Mesothelial cell of epicardium (in vitro differentiated cells): ENCODE data around the gene AHCYL1. TPM values are rescaled to one million over a fixed set of nuclear protein-coding genes. Genes with fewer than 3 reads are reported as not detected.

Experiments used
- total RNA-seq: library from RNA; stranded (reverse); gene quantifications from 3 replicates; pipeline ENCODE4 v1.2.1, GENCODE V29; 2021

Gene AHCYL1
- total RNA-seq, 1 donor from 2014 or later, result 98.7 TPM

Other genes with a start within 250 kb of the AHCYL1 start
- 49.7 to 57.9 TPM (median 55.2 TPM) in 3 replicates for gene GSTM3, start 243.7 kb upstream of the AHCYL1 start, total RNA-seq
- gene EPS8L3, start 220.8 kb upstream of the AHCYL1 start, total RNA-seq, result 0.13 to 0.34 TPM in 2 of 3 replicates, not detected in the other
- 27.1 to 28.9 TPM (median 27.4 TPM) in 3 replicates for gene CSF1, start 73.9 kb upstream of the AHCYL1 start, total RNA-seq
- 93.8 to 99.2 TPM (median 96.0 TPM) in 3 replicates for gene STRIP1, start 49.9 kb downstream of the AHCYL1 start, total RNA-seq
- gene ALX3, start 85.9 kb downstream of the AHCYL1 start, total RNA-seq, result 127 to 136 TPM (median 132 TPM) in 3 replicates
- gene UBL4B, start 127.7 kb downstream of the AHCYL1 start, total RNA-seq, result 10.2 to 11.7 TPM (median 10.7 TPM) in 3 replicates
- 1.4 to 1.6 TPM (median 1.6 TPM) in 3 replicates for gene SLC6A17, start 165.7 kb downstream of the AHCYL1 start, total RNA-seq
- gene KCNC4, start 225.5 kb downstream of the AHCYL1 start, total RNA-seq, result 4.5 to 5.4 TPM (median 5.1 TPM) in 3 replicates